CD4-positive, alpha-beta T cell treated with Interferon gamma for 1 hour (primary cell): ENCODE measurements around the gene BLTP3A.

Source experiments
- DNase-seq: peaks from one replicate; pipeline ENCODE4 v3.0.0-alpha.2; 2020

The BLTP3A gene

DNA sequence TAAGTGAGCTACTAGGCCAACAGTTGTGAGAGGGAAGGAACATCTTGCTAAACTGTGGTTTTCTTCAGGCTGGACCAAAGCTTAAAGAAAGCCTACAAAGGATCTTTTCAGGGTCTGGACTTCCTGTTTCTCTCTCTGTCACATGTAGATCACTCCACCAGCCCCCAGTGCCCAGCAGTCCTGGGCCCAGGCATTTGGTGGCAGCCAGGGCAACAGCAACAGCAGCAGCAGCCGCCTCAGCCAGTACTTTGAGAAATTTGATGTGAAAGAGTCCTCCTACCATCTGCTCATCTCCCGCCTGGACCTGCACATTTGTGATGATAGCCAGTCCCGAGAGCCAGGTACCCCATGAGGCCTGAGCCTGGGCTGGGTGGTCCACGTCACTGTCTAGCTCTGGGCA, 44.1 kb downstream of the BLTP3A start:
- DNase-seq, result no peak

DNA sequence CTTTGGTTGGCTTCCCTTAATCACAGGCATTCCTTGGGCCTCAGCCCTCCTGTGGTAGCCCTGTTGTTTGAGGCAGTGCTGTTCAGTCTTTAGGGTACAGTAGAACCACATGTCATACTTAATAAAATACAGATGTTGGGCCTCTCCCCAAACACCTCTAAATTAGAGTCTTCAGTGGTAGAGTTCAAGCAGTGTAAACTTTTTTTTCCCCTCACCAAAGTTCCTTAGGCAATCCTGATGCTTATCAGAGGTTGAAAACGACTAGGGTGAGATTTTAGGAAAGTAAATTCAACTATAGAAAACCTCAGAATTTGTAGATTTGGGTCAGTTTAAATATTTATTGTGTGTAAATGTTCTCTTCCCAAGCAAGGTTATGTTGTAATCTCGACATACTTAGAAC, 44.6 kb downstream of the BLTP3A start:
- no peak for DNase-seq

DNA sequence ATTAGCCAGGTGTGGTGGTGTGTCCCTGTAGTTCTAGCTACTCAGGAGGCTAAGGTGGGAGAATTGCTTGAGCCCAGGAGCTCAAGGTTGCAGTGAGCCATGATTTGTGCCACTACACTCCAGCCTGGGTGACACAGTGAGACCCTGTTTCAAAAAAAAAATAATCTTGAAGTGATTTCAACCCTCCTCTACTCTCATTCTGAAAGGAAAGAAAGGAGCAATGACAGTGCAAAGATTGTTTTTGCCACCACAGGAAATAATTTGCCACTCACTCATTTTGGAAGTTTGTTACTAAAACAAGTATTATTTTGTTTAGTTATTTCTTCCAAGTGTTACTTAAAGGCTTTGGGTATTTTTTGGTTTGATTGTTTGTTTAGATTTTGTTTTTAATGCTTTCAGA, 45.6 kb downstream of the BLTP3A start:
- DNase-seq, result no peak

DNA sequence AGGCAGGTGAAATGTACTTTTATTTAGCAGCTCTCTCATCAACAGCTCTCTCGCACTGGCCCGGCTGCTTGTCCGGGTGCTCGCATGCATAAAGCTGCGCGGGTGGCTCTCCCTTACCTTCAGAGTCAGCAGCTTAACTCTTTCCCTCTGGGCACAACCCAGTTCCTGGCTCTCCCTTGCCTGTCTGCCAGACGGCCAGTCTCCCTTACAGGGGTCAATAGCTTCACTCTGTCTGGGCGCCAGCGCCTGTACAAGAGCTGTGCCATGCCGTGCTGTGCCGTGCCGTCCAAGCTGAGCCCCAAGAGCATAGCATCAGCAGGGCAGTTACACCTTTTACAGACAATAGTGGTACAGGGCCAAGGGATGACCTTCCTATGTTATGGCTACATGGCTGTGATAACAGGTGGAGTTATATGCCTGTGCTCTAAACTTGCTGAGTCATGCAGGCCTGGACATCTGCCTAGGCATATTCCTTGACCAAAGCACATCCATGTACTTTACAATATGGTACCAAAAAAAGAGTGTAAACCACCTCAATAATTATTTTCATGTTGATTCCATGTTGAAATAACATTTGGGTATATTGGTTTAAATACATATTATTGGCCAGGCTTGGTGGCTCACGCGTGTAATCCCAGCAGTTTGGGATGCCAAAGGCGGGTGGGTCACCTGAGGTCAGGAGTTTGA, 47.9 kb downstream of the BLTP3A start:
- DNase-seq, result no peak
